Neutrophil (primary cell): ENCODE data around the gene PIAS4.

Experiments used
- H3K27ac ChIP-seq: fragments of 200-600 bp; sonication (generic); 2 replicates; pipeline ENCODE4 v1.5.1; 2016; ENCODE audit warnings: mild to moderate bottlenecking, moderate library complexity
- H3K27me3 ChIP-seq: fragments of 200-600 bp; sonication (generic); 2 replicates; pipeline ENCODE4 v1.6.0; 2016; ENCODE audit warnings: mild to moderate bottlenecking
- H3K36me3 ChIP-seq: fragments of 200-600 bp; sonication (generic); 2 replicates; pipeline ENCODE4 v1.5.1; 2017
- H3K4me1 ChIP-seq, 2 experiments: fragments of 200-600 bp in 1 of 2; sonication (generic) in 1 of 2; 1 replicate in 1 of 2; 2 replicates in 1 of 2; pipeline versions ENCODE4 v1.5.1 to v1.6.1; 2013 to 2016; ENCODE audit warnings: low read depth in 1 of 2, low read length in 1 of 2, mild to moderate bottlenecking in 1 of 2, moderate library complexity in 1 of 2; ENCODE audit not compliant: control insufficient read depth in 1 of 2, insufficient read depth in 1 of 2
- H3K4me3 ChIP-seq, 2 experiments: fragments of 200-600 bp in 1 of 2; sonication (generic) in 1 of 2; 1 replicate in 1 of 2; 2 replicates in 1 of 2; pipeline ENCODE4 v1.5.1; 2013 to 2016; ENCODE audit warnings: low read depth in 1 of 2, low read length in 1 of 2, mild to moderate bottlenecking in 1 of 2, moderate library complexity in 1 of 2
- H3K9me3 ChIP-seq: fragments of 200-600 bp; sonication (generic); 2 replicates; pipeline ENCODE4 v1.5.1; 2016
- TF ChIP-seq, protein P1 (sequence below): fragments of 200-600 bp; sonication (generic); IDR thresholded peaks from 2 replicates; pipeline ENCODE4 v1.5.1; 2016; ENCODE audit warnings: antibody characterized with exemption

Gene PIAS4

DNA sequence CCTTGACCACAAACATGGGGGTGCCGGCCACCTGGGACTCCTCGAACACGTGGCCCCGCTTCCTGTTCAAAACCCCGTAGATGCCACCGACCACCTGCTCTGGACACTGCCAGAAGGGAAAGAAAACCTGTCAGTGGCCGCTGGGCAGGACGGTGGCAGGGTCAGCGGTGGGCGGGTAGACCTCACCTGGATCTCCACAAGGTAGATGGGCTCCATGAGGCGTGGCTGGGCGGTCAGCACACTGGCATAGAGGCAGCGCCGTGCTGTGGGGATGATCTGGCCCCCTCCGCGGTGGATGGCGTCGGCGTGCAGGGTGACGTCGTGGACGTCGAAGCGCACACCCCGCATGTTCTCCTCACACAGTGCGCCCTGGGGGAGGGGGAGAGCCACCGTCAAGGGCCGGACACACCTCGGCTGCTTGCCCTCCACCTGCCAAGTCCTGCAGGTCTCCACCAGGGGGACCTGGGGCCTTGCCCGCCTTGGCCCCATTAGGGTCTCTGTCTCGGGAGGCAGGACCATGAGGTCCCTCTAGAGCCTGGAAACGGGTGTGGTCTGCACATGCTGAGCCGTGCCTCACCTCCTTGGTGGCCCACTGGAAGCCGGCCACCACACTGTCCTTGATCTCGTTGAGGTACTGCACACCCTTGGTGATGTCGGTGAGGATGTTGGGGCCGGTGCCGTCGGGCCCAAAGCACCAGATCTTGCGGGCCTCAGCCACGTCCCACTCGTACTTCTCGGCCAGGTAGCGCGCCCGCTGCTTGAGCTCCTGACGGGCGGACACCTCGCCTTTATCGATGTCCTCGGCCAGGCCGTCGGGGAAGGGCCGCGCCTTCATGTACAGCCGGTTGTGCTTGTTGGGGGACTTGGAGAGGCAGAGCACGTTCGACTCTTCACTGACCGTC is 30.0 kb upstream of the PIAS4 start:
- no peak overlapping the region for H3K4me3 ChIP-seq
- H3K27ac ChIP-seq: no peak overlapping the region
- H3K4me1 ChIP-seq: no peaks in the 10 kb centered on the region
- no peaks in the 10 kb centered on the region for H3K9me3 ChIP-seq
- TF ChIP-seq, protein P1, sequence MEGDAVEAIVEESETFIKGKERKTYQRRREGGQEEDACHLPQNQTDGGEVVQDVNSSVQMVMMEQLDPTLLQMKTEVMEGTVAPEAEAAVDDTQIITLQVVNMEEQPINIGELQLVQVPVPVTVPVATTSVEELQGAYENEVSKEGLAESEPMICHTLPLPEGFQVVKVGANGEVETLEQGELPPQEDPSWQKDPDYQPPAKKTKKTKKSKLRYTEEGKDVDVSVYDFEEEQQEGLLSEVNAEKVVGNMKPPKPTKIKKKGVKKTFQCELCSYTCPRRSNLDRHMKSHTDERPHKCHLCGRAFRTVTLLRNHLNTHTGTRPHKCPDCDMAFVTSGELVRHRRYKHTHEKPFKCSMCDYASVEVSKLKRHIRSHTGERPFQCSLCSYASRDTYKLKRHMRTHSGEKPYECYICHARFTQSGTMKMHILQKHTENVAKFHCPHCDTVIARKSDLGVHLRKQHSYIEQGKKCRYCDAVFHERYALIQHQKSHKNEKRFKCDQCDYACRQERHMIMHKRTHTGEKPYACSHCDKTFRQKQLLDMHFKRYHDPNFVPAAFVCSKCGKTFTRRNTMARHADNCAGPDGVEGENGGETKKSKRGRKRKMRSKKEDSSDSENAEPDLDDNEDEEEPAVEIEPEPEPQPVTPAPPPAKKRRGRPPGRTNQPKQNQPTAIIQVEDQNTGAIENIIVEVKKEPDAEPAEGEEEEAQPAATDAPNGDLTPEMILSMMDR: no peak
- H3K36me3 ChIP-seq: peaks cover 72% of the 10 kb centered on the region
- no peaks in the 10 kb centered on the region for H3K27me3 ChIP-seq

DNA sequence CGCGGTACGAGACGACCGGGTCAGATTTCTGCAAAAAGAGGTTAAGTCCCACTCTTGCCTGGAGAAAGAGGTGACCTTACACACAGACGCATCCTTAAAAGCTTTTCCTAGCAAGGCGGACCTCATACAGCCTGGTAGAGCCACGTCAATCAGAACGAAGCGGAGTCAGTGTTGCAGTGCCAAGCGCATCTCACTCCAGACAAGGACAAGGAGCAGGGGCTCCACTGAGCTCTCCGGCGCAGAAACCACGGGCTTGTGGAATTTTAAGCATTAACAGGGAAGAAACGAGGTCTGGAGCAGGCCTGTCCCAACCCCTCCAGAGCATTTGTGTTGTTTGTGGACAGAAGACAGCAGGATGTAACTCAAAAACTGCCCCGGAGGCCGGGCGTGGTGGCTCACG is 29.4 kb upstream of the PIAS4 start:
- Histone ChIP-seq H3K4me3 (no peak overlapping the region), H3K36me3 (peaks cover 78% of the 10 kb centered on the region), H3K4me1 (no peaks in the 10 kb centered on the region), H3K27ac (no peak overlapping the region), H3K27me3 (no peaks in the 10 kb centered on the region), H3K9me3 (no peaks in the 10 kb centered on the region)
- TF ChIP-seq, protein P1: no peak

DNA sequence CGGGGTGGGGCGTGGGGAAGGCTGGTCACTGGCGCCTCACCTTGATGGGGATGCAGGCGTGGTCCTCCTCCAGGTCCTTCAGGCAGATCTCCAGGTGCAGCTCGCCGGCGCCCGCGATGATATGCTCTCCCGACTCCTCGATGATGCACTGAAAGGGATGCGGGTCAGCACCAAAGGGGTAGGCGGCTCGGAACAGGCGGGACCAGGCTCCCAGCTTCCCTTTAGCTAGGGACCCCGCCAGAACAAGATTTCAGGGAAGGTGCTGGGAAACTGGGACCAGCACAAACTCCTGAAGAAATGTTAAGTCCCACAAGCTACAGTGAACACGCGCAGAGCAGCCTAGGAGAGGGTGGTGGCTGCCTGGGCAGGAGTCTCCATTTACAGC is 28.3 kb upstream of the PIAS4 start:
- Histone ChIP-seq H3K27ac (no peak overlapping the region), H3K27me3 (no peaks in the 10 kb centered on the region), H3K9me3 (no peaks in the 10 kb centered on the region), H3K4me3 (no peak overlapping the region), H3K4me1 (peaks cover 8 to 9% of the 10 kb centered on the region in 2 experiments), H3K36me3 (peaks cover 88% of the 10 kb centered on the region)
- TF ChIP-seq, protein P1: no peak

DNA sequence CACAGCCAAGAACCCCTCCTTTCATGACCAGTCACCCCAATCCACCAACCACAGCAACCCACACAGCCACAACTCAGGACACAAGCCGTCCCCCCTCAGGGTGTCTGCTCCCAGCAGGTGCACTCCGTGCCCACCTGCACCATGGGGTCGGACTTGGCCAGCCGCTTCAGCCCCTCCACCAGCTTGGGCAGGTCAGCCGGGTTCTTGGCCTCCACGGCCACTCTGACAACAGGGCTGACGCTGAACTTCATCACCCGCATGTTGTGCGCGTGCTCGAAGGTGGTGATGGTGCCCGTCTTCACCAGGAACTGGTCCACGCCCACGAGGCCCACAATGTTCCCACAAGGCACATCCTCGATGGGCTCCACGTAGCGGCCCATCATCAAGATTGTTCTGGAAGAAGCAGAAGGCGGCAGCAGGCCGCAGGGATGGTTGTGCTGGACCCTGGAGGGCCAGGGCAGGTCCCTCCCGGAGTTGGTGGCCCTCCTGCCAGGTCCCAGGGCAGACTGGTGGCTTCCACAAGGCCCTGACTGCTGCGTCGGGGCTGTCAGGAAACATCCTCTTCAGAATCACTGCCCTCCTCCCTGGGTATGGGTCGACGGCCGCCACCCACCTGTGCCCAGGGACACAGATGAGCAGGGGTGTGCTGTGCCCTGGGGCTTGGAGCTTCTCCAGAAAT is 27.7 kb upstream of the PIAS4 start:
- peaks cover 14% of the 10 kb centered on the region in 2 experiments for H3K4me1 ChIP-seq
- peaks cover 88% of the 10 kb centered on the region for H3K36me3 ChIP-seq
- TF ChIP-seq, protein P1: no peak
- H3K4me3 ChIP-seq: no peak overlapping the region
- H3K27me3 ChIP-seq: no peaks in the 10 kb centered on the region
- no peak overlapping the region for H3K27ac ChIP-seq
- H3K9me3 ChIP-seq: no peaks in the 10 kb centered on the region

DNA sequence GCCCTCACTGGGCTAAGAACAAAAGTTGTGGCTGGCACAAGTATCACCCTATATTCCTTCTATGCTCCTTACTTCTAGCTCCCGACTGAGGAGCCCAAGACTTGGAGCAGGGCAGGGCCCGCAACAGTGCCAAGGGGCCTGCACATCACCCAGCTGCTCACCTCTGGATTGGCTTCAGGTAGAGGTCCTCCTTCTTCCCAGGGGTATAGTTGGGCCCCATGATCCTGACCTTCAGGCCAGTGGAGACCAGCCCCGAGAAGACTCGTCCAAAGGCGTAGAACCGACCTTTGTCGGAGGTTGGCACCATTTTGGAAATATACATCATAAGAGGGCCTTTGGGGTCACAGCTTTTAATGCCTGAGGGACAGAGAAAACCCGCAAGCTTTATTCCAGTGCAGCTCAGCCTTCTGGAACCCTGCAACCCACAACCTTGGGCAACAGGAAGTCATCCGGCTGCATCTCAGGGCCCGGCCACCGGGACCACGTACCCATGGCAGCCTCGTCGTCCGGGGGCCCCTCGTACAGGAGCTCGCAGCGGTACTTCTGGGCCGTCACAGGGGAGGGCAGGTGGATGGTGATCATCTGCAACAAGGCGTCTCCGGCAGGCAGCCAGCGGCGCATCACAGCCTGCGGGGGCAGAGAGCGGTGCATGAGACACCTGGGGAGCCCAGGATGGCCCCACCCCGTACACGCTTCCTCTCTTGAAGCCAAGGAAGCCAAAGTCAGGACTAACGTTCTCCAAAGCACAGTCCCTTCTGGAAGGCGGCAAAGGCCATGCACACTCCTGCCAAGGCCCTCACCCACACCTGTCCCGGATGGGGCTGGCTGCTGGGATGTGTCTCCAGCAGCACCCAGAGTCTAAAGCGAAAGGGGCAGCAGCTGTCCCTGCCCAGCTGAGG is 26.9 kb upstream of the PIAS4 start:
- H3K4me1 ChIP-seq: peaks cover 17 to 18% of the 10 kb centered on the region in 2 experiments
- TF ChIP-seq, protein P1: no peak
- no peaks in the 10 kb centered on the region for H3K27me3 ChIP-seq
- H3K36me3 ChIP-seq: peaks cover 83% of the 10 kb centered on the region
- no peak overlapping the region for H3K4me3 ChIP-seq
- H3K9me3 ChIP-seq: no peaks in the 10 kb centered on the region
- H3K27ac ChIP-seq: no peak overlapping the region
